Hepatocyte (in vitro differentiated cells): Measurements from ENCODE around the gene ABCF2. TPM values are rescaled to one million over a fixed set of nuclear protein-coding genes. Genes with fewer than 3 reads are reported as not detected.

Experiments used
- DNase-seq: peaks from one replicate; pipeline ENCODE4 v3.0.0-alpha.2; 2016; ENCODE audit warnings: low spot score
- H2AFZ ChIP-seq: fragments of 200-600 bp; sonication (generic); 2 replicates; pipeline ENCODE4 v1.6.0; 2016; ENCODE audit warnings: antibody characterized with exemption, mild to moderate bottlenecking
- H3K27ac ChIP-seq: fragments of 200-600 bp; sonication (generic); 2 replicates; pipeline ENCODE4 v1.5.1; 2016; ENCODE audit warnings: mild to moderate bottlenecking
- H3K27me3 ChIP-seq: fragments of 200-600 bp; sonication (generic); 2 replicates; pipeline ENCODE4 v1.6.1; 2016
- H3K36me3 ChIP-seq: fragments of 200-600 bp; sonication (generic); replicated peaks from 2 replicates; pipeline ENCODE4 v1.5.1; 2016; ENCODE audit warnings: low read depth; ENCODE audit not compliant: insufficient read depth
- H3K4me1 ChIP-seq: fragments of 200-600 bp; sonication (generic); 2 replicates; pipeline ENCODE4 v1.5.1; 2016; ENCODE audit warnings: mild to moderate bottlenecking, moderate library complexity; ENCODE audit not compliant: insufficient read depth
- H3K4me2 ChIP-seq: fragments of 200-600 bp; sonication (generic); 2 replicates; pipeline ENCODE4 v1.6.0; 2016
- H3K4me3 ChIP-seq: fragments of 200-600 bp; sonication (generic); 2 replicates; pipeline ENCODE4 v1.5.1; 2016; ENCODE audit warnings: mild to moderate bottlenecking
- H3K79me2 ChIP-seq: fragments of 200-600 bp; sonication (generic); 2 replicates; pipeline ENCODE4 v1.6.0; 2017; ENCODE audit warnings: mild to moderate bottlenecking
- H3K9me2 ChIP-seq: fragments of 200-600 bp; sonication (generic); replicated peaks from 2 replicates; pipeline ENCODE4 v1.6.0; 2017; ENCODE audit warnings: mild to moderate bottlenecking; ENCODE audit not compliant: insufficient read depth
- H3K9me3 ChIP-seq: fragments of 200-600 bp; sonication (generic); 2 replicates; pipeline ENCODE4 v1.5.1; 2016; ENCODE audit warnings: low read depth, mild to moderate bottlenecking
- H4K20me1 ChIP-seq: fragments of 200-600 bp; sonication (generic); 2 replicates; pipeline ENCODE4 v1.6.0; 2016; ENCODE audit warnings: mild to moderate bottlenecking; ENCODE audit not compliant: insufficient read depth, poor library complexity, severe bottlenecking
- EZH2 ChIP-seq: fragments of 200-600 bp; sonication (generic); IDR thresholded peaks from 2 replicates; pipeline ENCODE4 v1.6.1; 2016; ENCODE audit warnings: antibody characterized with exemption, mild to moderate bottlenecking, borderline replicate concordance
- EZH2phosphoT487 ChIP-seq: fragments of 200-600 bp; sonication (generic); IDR thresholded peaks from one replicate; pipeline ENCODE4 v1.6.1; 2018; ENCODE audit warnings: antibody characterized with exemption, mild to moderate bottlenecking, low read depth, moderate library complexity; ENCODE audit not compliant: unreplicated experiment, severe bottlenecking
- WGBS: methylation state at CpG from one replicate; pipeline ENCODE4 v1.1.6; 2016; ENCODE audit warnings: low lambda C conversion rate; ENCODE audit errors: missing lambda C conversion rate; 5-methylcytosine and 5-hydroxymethylcytosine counted together
- polyA plus RNA-seq: library from polyadenylated mRNA; unstranded; fragments of >200 nt; fragmentation: Nextera tagmentation; extraction: Ambion mirVana; gene quantifications from 2 replicates; pipeline ENCODE4 v1.2.1, GENCODE V29; 2016
- total RNA-seq: library from RNA; depleted of rRNA; stranded (reverse); fragments of >200 nt; gene quantifications from 2 replicates; pipeline ENCODE4 v1.2.3, GENCODE V29; 2014
- TF ChIP-seq, protein P1 (sequence below): fragments of 200-600 bp; sonication (generic); IDR thresholded peaks from 2 replicates; pipeline ENCODE4 v1.5.1; 2016; ENCODE audit warnings: antibody characterized with exemption, mild to moderate bottlenecking; ENCODE audit not compliant: poor library complexity

ABCF2 gene
- total and polyA plus RNA-seq, 2 experiments from 2014 or later = 25.6 to 35.3 TPM

DNA sequence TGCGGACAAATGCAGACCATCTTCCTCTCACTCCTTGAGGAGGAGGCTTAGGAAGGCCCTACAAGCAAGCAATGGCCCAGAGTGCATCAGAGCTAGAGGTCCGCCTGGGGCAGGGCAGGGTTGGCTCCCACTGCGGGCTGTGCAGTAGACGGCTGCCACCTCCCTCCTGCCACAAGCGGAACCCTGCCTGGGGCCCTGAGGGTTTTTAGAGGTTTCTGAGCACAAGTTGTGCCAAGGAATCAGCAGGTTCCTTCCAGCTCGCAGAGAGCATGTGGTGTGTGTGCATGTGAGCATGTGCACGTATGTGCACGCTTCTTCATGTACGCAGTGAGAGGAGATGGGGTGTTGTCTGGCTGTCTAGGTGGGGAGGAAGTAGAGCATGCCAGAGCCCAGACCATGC lies 47.4 kb upstream of the ABCF2 start:
- Histone ChIP-seq H2AFZ (no peak overlapping the region), H3K27ac (no peak overlapping the region), H3K36me3 (no peaks in the 10 kb centered on the region), H3K9me3 (no peaks in the 10 kb centered on the region), H3K79me2 (no peaks in the 10 kb centered on the region), H3K4me2 (no peak overlapping the region), H3K4me1 (no peaks in the 10 kb centered on the region), H3K27me3 (no peaks in the 10 kb centered on the region), H3K9me2 (no peaks in the 10 kb centered on the region), H3K4me3 (no peak overlapping the region), H4K20me1 (no peaks in the 10 kb centered on the region)
- TF ChIP-seq, protein P1, sequence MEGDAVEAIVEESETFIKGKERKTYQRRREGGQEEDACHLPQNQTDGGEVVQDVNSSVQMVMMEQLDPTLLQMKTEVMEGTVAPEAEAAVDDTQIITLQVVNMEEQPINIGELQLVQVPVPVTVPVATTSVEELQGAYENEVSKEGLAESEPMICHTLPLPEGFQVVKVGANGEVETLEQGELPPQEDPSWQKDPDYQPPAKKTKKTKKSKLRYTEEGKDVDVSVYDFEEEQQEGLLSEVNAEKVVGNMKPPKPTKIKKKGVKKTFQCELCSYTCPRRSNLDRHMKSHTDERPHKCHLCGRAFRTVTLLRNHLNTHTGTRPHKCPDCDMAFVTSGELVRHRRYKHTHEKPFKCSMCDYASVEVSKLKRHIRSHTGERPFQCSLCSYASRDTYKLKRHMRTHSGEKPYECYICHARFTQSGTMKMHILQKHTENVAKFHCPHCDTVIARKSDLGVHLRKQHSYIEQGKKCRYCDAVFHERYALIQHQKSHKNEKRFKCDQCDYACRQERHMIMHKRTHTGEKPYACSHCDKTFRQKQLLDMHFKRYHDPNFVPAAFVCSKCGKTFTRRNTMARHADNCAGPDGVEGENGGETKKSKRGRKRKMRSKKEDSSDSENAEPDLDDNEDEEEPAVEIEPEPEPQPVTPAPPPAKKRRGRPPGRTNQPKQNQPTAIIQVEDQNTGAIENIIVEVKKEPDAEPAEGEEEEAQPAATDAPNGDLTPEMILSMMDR = no peak
- TF ChIP-seq EZH2 = no peak
- TF ChIP-seq EZH2phosphoT487 = no peak
- DNase-seq = no peak
- WGBS = 96% methylated on average over 9 of the region's 9 CpGs

DNA sequence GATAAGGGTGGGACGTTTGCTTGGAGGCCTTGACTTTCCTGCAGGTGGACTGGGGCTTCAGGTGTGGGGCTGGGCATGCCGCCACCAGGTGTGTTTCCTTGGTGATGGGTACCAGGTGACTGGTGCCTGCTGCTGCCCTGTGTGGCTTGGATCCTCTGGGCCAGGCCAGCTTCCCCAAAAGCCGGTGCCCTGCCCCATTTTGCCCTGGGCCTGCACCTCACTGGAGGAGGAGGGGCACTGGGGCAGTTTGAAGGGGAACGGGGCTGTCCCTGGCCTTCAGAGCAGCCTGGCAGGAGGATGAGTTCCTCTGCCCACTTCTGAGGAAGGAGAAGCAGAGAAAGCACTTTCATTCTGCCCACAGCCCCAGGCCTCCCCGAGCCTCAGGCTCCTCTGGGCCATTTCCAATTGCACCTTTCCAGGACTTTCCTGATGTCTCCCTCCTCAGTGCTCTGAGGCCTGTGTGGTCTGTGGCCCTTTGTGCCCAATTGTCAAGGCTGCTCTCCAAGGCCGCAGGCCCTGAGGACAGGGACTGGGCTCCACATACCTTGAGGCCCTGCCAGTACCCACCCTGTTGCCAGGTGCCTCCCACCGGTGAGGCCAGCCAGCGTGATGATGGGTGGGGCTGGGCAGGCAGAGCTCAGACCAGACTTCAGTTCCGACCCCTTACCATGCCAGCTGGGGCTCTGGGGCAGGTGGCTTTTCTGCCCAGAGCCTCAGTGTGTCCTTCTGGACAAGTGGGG lies 46.8 kb upstream of the ABCF2 start:
- no peak overlapping the region for H3K4me2 ChIP-seq
- no peaks in the 10 kb centered on the region for H3K9me3 ChIP-seq
- no peaks in the 10 kb centered on the region for H3K79me2 ChIP-seq
- H3K36me3 ChIP-seq = no peaks in the 10 kb centered on the region
- WGBS = 88% methylated on average over 9 of the region's 9 CpGs
- DNase-seq = no peak
- TF ChIP-seq, protein P1 = no peak
- TF ChIP-seq EZH2 (no peak), EZH2phosphoT487 (no peak)
- H3K4me3 ChIP-seq = no peak overlapping the region
- H3K27ac ChIP-seq = no peak overlapping the region
- H3K4me1 ChIP-seq = no peaks in the 10 kb centered on the region
- no peak overlapping the region for H2AFZ ChIP-seq
- no peaks in the 10 kb centered on the region for H3K27me3 ChIP-seq
- H4K20me1 ChIP-seq = no peaks in the 10 kb centered on the region
- no peaks in the 10 kb centered on the region for H3K9me2 ChIP-seq

DNA sequence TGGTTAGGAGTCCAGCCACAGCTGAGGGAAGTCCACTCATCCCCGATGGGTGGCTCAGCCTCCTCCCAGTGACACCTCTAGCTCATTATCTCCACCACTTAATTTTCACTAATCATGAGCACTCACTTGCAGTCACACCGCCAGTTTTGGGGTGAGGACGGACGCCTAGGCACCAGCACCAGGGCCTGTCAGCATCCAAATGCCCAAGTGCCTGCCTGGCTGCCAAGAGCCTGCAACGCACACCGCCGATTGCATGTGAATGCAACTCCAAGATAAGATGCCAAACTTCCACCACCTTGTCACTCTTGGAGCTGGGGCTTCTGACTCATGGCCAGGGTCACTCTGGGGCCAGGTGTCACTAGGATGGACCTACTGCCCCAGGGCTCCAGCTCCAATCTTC lies 45.9 kb upstream of the ABCF2 start:
- DNase-seq = no peak
- Histone ChIP-seq H3K4me1 (no peaks in the 10 kb centered on the region), H3K9me3 (no peaks in the 10 kb centered on the region), H3K27ac (no peak overlapping the region), H3K4me3 (no peak overlapping the region), H2AFZ (no peak overlapping the region), H3K4me2 (no peak overlapping the region), H3K36me3 (no peaks in the 10 kb centered on the region), H3K27me3 (no peaks in the 10 kb centered on the region), H4K20me1 (no peaks in the 10 kb centered on the region), H3K79me2 (no peaks in the 10 kb centered on the region), H3K9me2 (no peaks in the 10 kb centered on the region)
- no peak for TF ChIP-seq EZH2phosphoT487
- TF ChIP-seq EZH2 = no peak
- TF ChIP-seq, protein P1 = no peak
- 94% methylated on average over 7 of the region's 7 CpGs for WGBS
